HepG2 (cell line): ENCODE measurements around the gene GPAT3. TPM values are rescaled to one million over a fixed set of nuclear protein-coding genes. Genes with fewer than 3 reads are reported as not detected.

Experiments
- CSRNP1 ChIP-seq: sonication (generic); formaldehyde crosslinking; IDR thresholded peaks from 2 replicates; pipeline ENCODE4 v1.8.1; 2023; ENCODE audit warnings: mild to moderate bottlenecking, missing genetic modification reagents
- FOXP4 ChIP-seq: sonication (generic); formaldehyde crosslinking; IDR thresholded peaks from 2 replicates; pipeline ENCODE4 v1.4.0; 2020; ENCODE audit warnings: missing genetic modification reagents
- GABPB1 ChIP-seq: IDR thresholded peaks from 2 replicates; pipeline ENCODE4 v1.6.1; 2016; ENCODE audit warnings: mild to moderate bottlenecking, missing genetic modification reagents, moderate library complexity, missing compliant biosample characterization
- IKZF5 ChIP-seq: IDR thresholded peaks from 2 replicates; pipeline ENCODE4 v1.6.1; 2018; ENCODE audit warnings: missing genetic modification reagents, mild to moderate bottlenecking, missing compliant biosample characterization
- IRF2 ChIP-seq: IDR thresholded peaks from 2 replicates; pipeline ENCODE4 v1.6.1; 2018; ENCODE audit warnings: missing genetic modification reagents, missing compliant biosample characterization
- MEIS1 ChIP-seq: sonication (generic); formaldehyde crosslinking; IDR thresholded peaks from 2 replicates; pipeline ENCODE4 v1.9.0; 2021; ENCODE audit warnings: mild to moderate bottlenecking, missing genetic modification reagents, moderate library complexity, borderline replicate concordance
- MLXIP ChIP-seq: sonication (generic); formaldehyde crosslinking; IDR thresholded peaks from 2 replicates; pipeline ENCODE4 v1.9.0; 2021; ENCODE audit warnings: missing genetic modification reagents, borderline replicate concordance
- MTA1 ChIP-seq: sonication (generic); formaldehyde crosslinking; IDR thresholded peaks from 2 replicates; pipeline ENCODE4 v1.4.0; 2020; ENCODE audit warnings: missing genetic modification reagents, mild to moderate bottlenecking, borderline replicate concordance
- NFKB2 ChIP-seq: sonication (generic); formaldehyde crosslinking; IDR thresholded peaks from 2 replicates; pipeline ENCODE4 v1.4.0; 2020; ENCODE audit warnings: missing genetic modification reagents, borderline replicate concordance
- POLR2A ChIP-seq, 2 experiments: IDR thresholded peaks; 2 replicates each; pipeline ENCODE4 v1.6.1; 2011; ENCODE audit warnings: low read depth in 2 of 2, low read length in 2 of 2, mild to moderate bottlenecking in 1 of 2, moderate library complexity in 1 of 2; ENCODE audit not compliant: insufficient read depth in 1 of 2
- RBFOX2 ChIP-seq: fragments of 200-400 bp; formaldehyde crosslinking; IDR thresholded peaks from 2 replicates; pipeline ENCODE4 v1.6.1; 2017; ENCODE audit warnings: low read depth, mild to moderate bottlenecking, low read length
- RCOR2 ChIP-seq: IDR thresholded peaks from 2 replicates; pipeline ENCODE4 v1.6.1; 2016; ENCODE audit warnings: missing biosample characterization, missing genetic modification reagents
- RNF2 ChIP-seq: fragments of 450-650 bp; conservative IDR thresholded peaks from 2 replicates; pipeline ENCODE4 v1.6.1; 2016; ENCODE audit warnings: low read depth
- YY1 ChIP-seq: IDR thresholded peaks from 2 replicates; pipeline ENCODE4 v1.6.1; 2011; ENCODE audit warnings: low read length, low read depth, moderate library complexity, mild to moderate bottlenecking; ENCODE audit not compliant: insufficient read depth, insufficient replicate concordance
- ZEB1 ChIP-seq: IDR thresholded peaks from 2 replicates; pipeline ENCODE4 v1.6.1; 2012; ENCODE audit warnings: mild to moderate bottlenecking, low read depth, inconsistent platforms; ENCODE audit not compliant: insufficient replicate concordance
- ZNF292 ChIP-seq: sonication (generic); formaldehyde crosslinking; IDR thresholded peaks from 2 replicates; pipeline ENCODE4 v1.8.1; 2022; ENCODE audit warnings: mild to moderate bottlenecking, low read depth, missing genetic modification reagents, borderline replicate concordance
- ZNF362 ChIP-seq: sonication (generic); formaldehyde crosslinking; IDR thresholded peaks from 2 replicates; pipeline ENCODE4 v1.4.0; 2020; ENCODE audit warnings: missing genetic modification reagents, mild to moderate bottlenecking, borderline replicate concordance
- ZNF430 ChIP-seq: sonication (generic); formaldehyde crosslinking; IDR thresholded peaks from 2 replicates; pipeline ENCODE4 v1.9.0; 2021; ENCODE audit warnings: mild to moderate bottlenecking, missing genetic modification reagents
- ZNF652 ChIP-seq: IDR thresholded peaks from 2 replicates; pipeline ENCODE4 v1.6.1; 2016; ENCODE audit warnings: low read depth, borderline replicate concordance
- polyA plus RNA-seq, 8 experiments: library from polyadenylated mRNA; depleted of rRNA in 3 of 8; stranded (reverse) in 7 of 8; unstranded in 1 of 8; fragments of >200 nt; fragmentation: Illumina TruSeq in 4 of 8; extraction: Trizol in 4 of 8; gene quantifications; 2 replicates each; pipeline versions ENCODE4 v1.2.1 to v1.2.3, GENCODE V29; 2011 to 2016; ENCODE audit warnings: low read depth in 4 of 8, missing spikeins in 1 of 8, mixed read lengths in 1 of 8; ENCODE audit not compliant: insufficient read depth in 1 of 8
- total RNA-seq, 5 experiments: library from RNA; depleted of rRNA; stranded (reverse); fragments of >200 nt; fragmentation: Illumina TruSeq; extraction: Trizol; gene quantifications; 2 replicates each; pipeline ENCODE4 v1.2.3, GENCODE V29; 2016; ENCODE audit warnings: low read depth in 1 of 5

Gene GPAT3
- total and polyA plus RNA-seq, 2 of the 13 experiments (the other 11 are each of a cell fraction or from before 2014, with no cell fraction given): 2.4 to 2.6 TPM

GRCh38 chr4:83536362-83537272, 709 bp downstream of the GPAT3 start (continued):
- 0 out of 2 replicates have a peak, but pooled peaks have one; percentile 30 for TF ChIP-seq ZNF362 (CRISPR knock-in tag)
- TF ChIP-seq ZEB1: no peak
- TF ChIP-seq RNF2: 0 out of 2 replicates have a peak, but pooled peaks have one; percentile 38
- TF ChIP-seq ZNF430 (CRISPR knock-in tag): no peak
- peak; percentile 17; the same call in 1 of the 2 replicates for TF ChIP-seq RBFOX2
- 0 out of 2 replicates have a peak, but pooled peaks have one; percentile 13 for TF ChIP-seq NFKB2 (CRISPR knock-in tag)
- peak; percentile 78 for TF ChIP-seq ZNF652 (CRISPR knock-in tag)
- TF ChIP-seq GABPB1 (CRISPR knock-in tag): peak; percentile 48; the same call in 1 of the 2 replicates
- no peak for TF ChIP-seq ZNF292 (CRISPR knock-in tag)
- peak; percentile 25; the same call in 1 of the 2 replicates for TF ChIP-seq IRF2
- no peak for TF ChIP-seq MLXIP
- TF ChIP-seq CSRNP1 (CRISPR knock-in tag): peak; percentile 74; the same call in 1 of the 2 replicates
- no peak for TF ChIP-seq MEIS1 (CRISPR knock-in tag)
- TF ChIP-seq POLR2A (IDR thresholded peaks at IDR 0.05; ENCODE audit: insufficient read depth in 1 of 2, low read depth in 2 of 2, low read length in 2 of 2): 0 out of 4 replicates have a peak, but pooled peaks of 1 of the 2 experiments have one; percentile 24
- no peak for TF ChIP-seq RCOR2 (CRISPR knock-in tag)
- 0 out of 2 replicates have a peak, but pooled peaks have one; percentile 24 for TF ChIP-seq MTA1
- no peak for TF ChIP-seq FOXP4 (CRISPR knock-in tag)
- no peak for TF ChIP-seq IKZF5 (CRISPR knock-in tag)
- peak; percentile 0 for TF ChIP-seq YY1
